CD4-positive, CD25-positive, alpha-beta regulatory T cell (primary cell): ENCODE results near the gene MEF2B. TPM values are rescaled to one million over a fixed set of nuclear protein-coding genes. Genes with fewer than 3 reads are reported as not detected.
"Not testable (repeated sequence)": the region's sequence is repeated elsewhere in the genome, so short reads cannot be mapped to it uniquely, and the experiment has no call there.

Experiments
- ATAC-seq, 2 donors: fragments of 150-1000 bp; cut with Tn5 transposase; one replicate each; pipeline ENCODE4 v1.10.0; 2021; ENCODE audit warnings: low read depth in 2 of 2, moderate number of reproducible peaks in 2 of 2, moderate library complexity in 1 of 2
- DNase-seq, 3 donors: peaks; one replicate each; pipeline versions ENCODE4 v3.0.0 to v3.0.0-alpha.2; 2012 to 2022; ENCODE audit warnings: mixed read lengths in 1 of 3
- H3K27ac ChIP-seq: one replicate; pipeline ENCODE4 v1.7.0; 2013; ENCODE audit warnings: mild to moderate bottlenecking, low read length; ENCODE audit not compliant: insufficient read depth, poor library complexity, severe bottlenecking
- H3K27me3 ChIP-seq: one replicate; pipeline ENCODE4 v1.7.0; 2013; ENCODE audit warnings: low read length; ENCODE audit not compliant: control insufficient read depth, insufficient read depth
- H3K36me3 ChIP-seq: one replicate; pipeline ENCODE4 v1.7.0; 2013; ENCODE audit warnings: mild to moderate bottlenecking, low read length, moderate library complexity; ENCODE audit not compliant: control insufficient read depth, insufficient read depth
- H3K4me1 ChIP-seq: 2 replicates; pipeline ENCODE4 v1.7.0; 2013; ENCODE audit warnings: mild to moderate bottlenecking, low read length; ENCODE audit not compliant: insufficient read depth, control insufficient read depth, poor library complexity, severe bottlenecking
- H3K4me3 ChIP-seq: one replicate; pipeline ENCODE4 v1.7.0; 2013; ENCODE audit warnings: low read depth, mild to moderate bottlenecking, low read length, moderate library complexity
- H3K9me3 ChIP-seq, 2 experiments: 1 replicate in 1 of 2; 2 replicates in 1 of 2; pipeline ENCODE4 v1.7.0; 2013; ENCODE audit warnings: low read length in 2 of 2, mild to moderate bottlenecking in 1 of 2, moderate library complexity in 1 of 2; ENCODE audit not compliant: control insufficient read depth in 2 of 2
- H3K27ac Mint-ChIP-seq, 3 donors: one replicate each; pipeline ENCODE4 v1.8.0; 2020 to 2022; ENCODE audit warnings: mild to moderate bottlenecking in 3 of 3, mixed read lengths in 3 of 3, moderate library complexity in 2 of 3
- H3K27me3 Mint-ChIP-seq: one replicate; pipeline ENCODE4 v1.8.0; 2022; ENCODE audit warnings: mild to moderate bottlenecking, mixed read lengths
- H3K36me3 Mint-ChIP-seq: one replicate; pipeline ENCODE4 v1.8.0; 2020; ENCODE audit warnings: mixed read lengths
- H3K4me1 Mint-ChIP-seq, 4 donors: one replicate each; pipeline ENCODE4 v1.8.0; 2020 to 2022; ENCODE audit warnings: mixed read lengths in 4 of 4, mild to moderate bottlenecking in 1 of 4
- H3K4me3 Mint-ChIP-seq, 4 donors: one replicate each; pipeline ENCODE4 v1.8.0; 2020 to 2022; ENCODE audit warnings: mild to moderate bottlenecking in 4 of 4, mixed read lengths in 4 of 4, moderate library complexity in 3 of 4
- H3K9me3 Mint-ChIP-seq, 7 donors: one replicate each; pipeline ENCODE4 v1.8.0; 2020 to 2022; ENCODE audit warnings: mixed read lengths in 7 of 7, mild to moderate bottlenecking in 3 of 7, moderate library complexity in 2 of 7
- polyA plus RNA-seq, 4 donors: library from polyadenylated mRNA; unstranded; fragments of 300-500 nt; fragmentation: Illumina TruSeq; gene quantifications; one replicate each; pipeline ENCODE4 v1.2.3, GENCODE V29; 2021
- total RNA-seq: library from RNA; stranded (reverse); gene quantifications from one replicate; pipeline ENCODE4 v1.2.3, GENCODE V29; 2022

MEF2B gene
- total and polyA plus RNA-seq, 5 donors from 2014 or later: 0.30 to 3.5 TPM; not detected in 3

- DNase-seq, H3K36me3 ChIP-seq, ATAC-seq, H3K4me3 ChIP-seq, H3K4me3 Mint-ChIP-seq, H3K27me3 Mint-ChIP-seq, H3K36me3 Mint-ChIP-seq, H3K9me3 Mint-ChIP-seq, H3K27ac ChIP-seq, H3K9me3 ChIP-seq, H3K27me3 ChIP-seq, H3K27ac Mint-ChIP-seq: not testable (repeated sequence)
- H3K4me1 Mint-ChIP-seq: peaks cover 0 to 26% (median 12%) of the 10 kb centered on the region in 4 donors
- H3K4me1 ChIP-seq: peaks cover 15% of the 10 kb centered on the region
These were observed 3.2 kb upstream of the MEF2B start for GRCh38 chr19:19173243-19173642.

GRCh38 chr19:19171821-19172532, 1.9 kb upstream of the MEF2B start:
- H3K27ac ChIP-seq: no peak overlapping the region
- H3K4me3 ChIP-seq: no peak overlapping the region
- H3K9me3 ChIP-seq: no peaks in the 10 kb centered on the region
- DNase-seq (no peak), ATAC-seq (no peak)
- H3K36me3 ChIP-seq: peaks cover 3% of the 10 kb centered on the region
- no peaks in the 10 kb centered on the region for H3K27me3 ChIP-seq
- no peak overlapping the region for H3K27ac Mint-ChIP-seq
- H3K4me3 Mint-ChIP-seq: no peak overlapping the region
- no peaks in the 10 kb centered on the region for H3K27me3 Mint-ChIP-seq
- peaks cover 0 to 26% (median 12%) of the 10 kb centered on the region in 4 donors for H3K4me1 Mint-ChIP-seq
- H3K36me3 Mint-ChIP-seq: no peaks in the 10 kb centered on the region
- H3K4me1 ChIP-seq: peaks cover 15% of the 10 kb centered on the region
- no peaks in the 10 kb centered on the region for H3K9me3 Mint-ChIP-seq

- H3K27me3 Mint-ChIP-seq: no peaks in the 10 kb centered on the region
- H3K4me3 Mint-ChIP-seq: peak overlapping the region; percentile 15 to 79 (median 35)
- H3K9me3 ChIP-seq: no peaks in the 10 kb centered on the region
- H3K36me3 ChIP-seq: no peaks in the 10 kb centered on the region
- DNase-seq (no peak), ATAC-seq (no peak)
- no peak overlapping the region for H3K27ac Mint-ChIP-seq
- H3K4me1 Mint-ChIP-seq: peaks cover 0 to 26% (median 12%) of the 10 kb centered on the region in 4 donors
- H3K27me3 ChIP-seq: no peaks in the 10 kb centered on the region
- no peak overlapping the region for H3K27ac ChIP-seq
- H3K9me3 Mint-ChIP-seq: no peaks in the 10 kb centered on the region
- no peaks in the 10 kb centered on the region for H3K36me3 Mint-ChIP-seq
- peaks cover 15% of the 10 kb centered on the region for H3K4me1 ChIP-seq
- H3K4me3 ChIP-seq: no peak overlapping the region
These were observed 1.0 kb upstream of the MEF2B start for GRCh38 chr19:19170873-19171672.

- H3K36me3 ChIP-seq: no peaks in the 10 kb centered on the region
- H3K36me3 Mint-ChIP-seq: no peaks in the 10 kb centered on the region
- no peaks in the 10 kb centered on the region for H3K9me3 Mint-ChIP-seq
- peaks cover 10% of the 10 kb centered on the region for H3K4me1 ChIP-seq
- H3K4me3 Mint-ChIP-seq: peak overlapping the region; percentile 58 to 79 (median 63)
- H3K27ac Mint-ChIP-seq: peak overlapping the region in 2 of 3 donors; percentile 54 to 80
- no peak overlapping the region for H3K27ac ChIP-seq
- H3K27me3 ChIP-seq: no peaks in the 10 kb centered on the region
- H3K4me1 Mint-ChIP-seq: peaks cover 0 to 23% (median 12%) of the 10 kb centered on the region in 4 donors
- no peaks in the 10 kb centered on the region for H3K27me3 Mint-ChIP-seq
- no peak for ATAC-seq
- H3K4me3 ChIP-seq: no peak overlapping the region
- no peaks in the 10 kb centered on the region for H3K9me3 ChIP-seq
- no peak for DNase-seq
These were observed 619 bp downstream of the MEF2B start for GRCh38 chr19:19169236-19170052.

DNA sequence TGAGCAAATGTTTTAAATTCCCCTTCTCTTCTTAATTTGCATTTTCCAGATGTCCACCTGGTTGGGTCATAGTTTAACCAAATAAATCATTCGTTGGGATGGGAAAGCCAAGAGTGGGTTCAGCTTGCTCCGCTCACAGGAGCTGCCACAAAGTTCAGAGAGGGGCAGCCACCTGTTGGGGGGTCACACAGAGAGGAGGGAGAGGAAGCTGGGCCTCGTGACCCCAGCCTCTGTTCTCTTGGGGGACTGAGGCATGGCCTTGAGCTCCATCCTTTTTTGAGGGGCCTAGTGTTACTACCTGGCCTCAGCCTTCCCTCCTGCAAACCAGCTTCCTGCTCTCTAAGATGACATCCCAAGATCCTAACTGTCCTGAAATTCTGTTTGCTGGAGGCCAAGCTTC, 2.5 kb downstream of the MEF2B start:
- Mint-ChIP-seq H3K27ac (no peak overlapping the region), H3K36me3 (no peaks in the 10 kb centered on the region), H3K4me1 (peaks cover 0 to 23% (median 12%) of the 10 kb centered on the region in 4 donors), H3K27me3 (no peaks in the 10 kb centered on the region), H3K4me3 (no peak overlapping the region), H3K9me3 (no peaks in the 10 kb centered on the region)
- no peak for ATAC-seq
- peaks cover 10% of the 10 kb centered on the region for H3K4me1 ChIP-seq
- no peak overlapping the region for H3K4me3 ChIP-seq
- H3K36me3 ChIP-seq: no peaks in the 10 kb centered on the region
- no peak overlapping the region for H3K27ac ChIP-seq
- no peak for DNase-seq
- no peaks in the 10 kb centered on the region for H3K27me3 ChIP-seq
- no peaks in the 10 kb centered on the region for H3K9me3 ChIP-seq

GRCh38 chr19:19165396-19165795, 4.7 kb downstream of the MEF2B start:
- Mint-ChIP-seq H3K9me3 (no peaks in the 10 kb centered on the region), H3K4me1 (peaks cover 0 to 14% (median 9%) of the 10 kb centered on the region in 4 donors), H3K36me3 (no peaks in the 10 kb centered on the region), H3K4me3 (no peak overlapping the region), H3K27ac (peak overlapping the region in 1 of 3 donors; percentile 46), H3K27me3 (no peaks in the 10 kb centered on the region)
- no peaks in the 10 kb centered on the region for H3K27me3 ChIP-seq
- ATAC-seq: no peak
- no peak for DNase-seq
- no peak overlapping the region for H3K4me3 ChIP-seq
- peaks cover 6% of the 10 kb centered on the region for H3K4me1 ChIP-seq
- H3K9me3 ChIP-seq: no peaks in the 10 kb centered on the region
- no peak overlapping the region for H3K27ac ChIP-seq
- no peaks in the 10 kb centered on the region for H3K36me3 ChIP-seq

DNA sequence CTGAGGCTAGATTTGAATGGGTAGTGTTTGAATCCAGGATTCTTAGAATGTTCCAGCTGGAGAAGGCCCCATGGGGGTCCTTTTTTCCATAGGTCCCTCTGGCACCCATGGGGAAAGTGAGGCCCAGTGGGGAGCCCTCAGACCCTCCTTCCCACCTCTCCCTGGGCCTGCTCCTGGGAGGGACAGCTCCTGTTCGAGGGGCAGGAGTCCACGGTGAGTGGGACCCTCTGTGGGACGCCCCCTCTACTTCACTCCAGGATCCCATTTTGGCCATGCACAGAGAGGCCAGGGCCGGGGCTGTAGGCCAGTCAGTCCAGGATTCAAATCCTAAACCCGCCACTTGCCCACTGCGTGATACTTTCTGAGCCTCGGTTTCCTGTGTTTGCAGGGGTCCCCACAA, 7.6 kb downstream of the MEF2B start:
- Mint-ChIP-seq H3K27me3 (no peaks in the 10 kb centered on the region), H3K36me3 (peaks cover 4% of the 10 kb centered on the region), H3K27ac (no peak overlapping the region), H3K4me1 (peaks cover 0 to 5% (median 1%) of the 10 kb centered on the region in 4 donors), H3K9me3 (no peaks in the 10 kb centered on the region), H3K4me3 (no peak overlapping the region)
- Histone ChIP-seq H3K27ac (no peak overlapping the region), H3K4me3 (no peak overlapping the region), H3K4me1 (no peaks in the 10 kb centered on the region), H3K36me3 (no peaks in the 10 kb centered on the region), H3K27me3 (no peaks in the 10 kb centered on the region), H3K9me3 (no peaks in the 10 kb centered on the region)
- ATAC-seq (no peak), DNase-seq (no peak)
